HL-60 (cell line): Measurements from ENCODE around the gene TDRD9.

ENCODE experiments used
- DNase-seq, 2 experiments: peaks; one replicate each; pipeline ENCODE4 v3.0.0-alpha.2; 2010 to 2020; ENCODE audit warnings: low read depth in 1 of 2, low spot score in 1 of 2
- H3K27ac ChIP-seq: fragments of 250-450 bp; sonication (Bioruptor Pico); replicated peaks from 2 replicates; pipeline ENCODE4 v1.5.1; 2020; ENCODE audit warnings: mild to moderate bottlenecking, moderate library complexity
- H3K27me3 ChIP-seq: fragments of 250-450 bp; sonication (Bioruptor Pico); 2 replicates; pipeline ENCODE4 v1.5.1; 2021; ENCODE audit warnings: mild to moderate bottlenecking, moderate library complexity; ENCODE audit not compliant: insufficient read depth, poor library complexity, severe bottlenecking
- H3K4me3 ChIP-seq: replicated peaks from 2 replicates; pipeline ENCODE4 v1.5.1; 2011; ENCODE audit warnings: mild to moderate bottlenecking, control low read depth, low read length; ENCODE audit not compliant: insufficient read depth
- GABPA ChIP-seq: IDR thresholded peaks from 2 replicates; pipeline ENCODE4 v1.6.1; 2012; ENCODE audit warnings: low read depth
- POLR2AphosphoS5 ChIP-seq: IDR thresholded peaks from 2 replicates; pipeline ENCODE4 v1.6.1; 2012; ENCODE audit warnings: low read depth
- SPI1 ChIP-seq: IDR thresholded peaks from 2 replicates; pipeline ENCODE4 v1.6.1; 2012; ENCODE audit warnings: low read depth, mild to moderate bottlenecking, borderline replicate concordance
- TF ChIP-seq, protein P1 (sequence below): IDR thresholded peaks from 2 replicates; pipeline ENCODE4 v1.6.1; 2012; ENCODE audit warnings: low read depth; ENCODE audit not compliant: insufficient replicate concordance
- TF ChIP-seq, protein P2 (sequence below): IDR thresholded peaks from one replicate; pipeline ENCODE4 v1.5.1; 2011; ENCODE audit warnings: low read length, control low read depth, inconsistent platforms; ENCODE audit not compliant: insufficient read depth

TDRD9 gene

DNA sequence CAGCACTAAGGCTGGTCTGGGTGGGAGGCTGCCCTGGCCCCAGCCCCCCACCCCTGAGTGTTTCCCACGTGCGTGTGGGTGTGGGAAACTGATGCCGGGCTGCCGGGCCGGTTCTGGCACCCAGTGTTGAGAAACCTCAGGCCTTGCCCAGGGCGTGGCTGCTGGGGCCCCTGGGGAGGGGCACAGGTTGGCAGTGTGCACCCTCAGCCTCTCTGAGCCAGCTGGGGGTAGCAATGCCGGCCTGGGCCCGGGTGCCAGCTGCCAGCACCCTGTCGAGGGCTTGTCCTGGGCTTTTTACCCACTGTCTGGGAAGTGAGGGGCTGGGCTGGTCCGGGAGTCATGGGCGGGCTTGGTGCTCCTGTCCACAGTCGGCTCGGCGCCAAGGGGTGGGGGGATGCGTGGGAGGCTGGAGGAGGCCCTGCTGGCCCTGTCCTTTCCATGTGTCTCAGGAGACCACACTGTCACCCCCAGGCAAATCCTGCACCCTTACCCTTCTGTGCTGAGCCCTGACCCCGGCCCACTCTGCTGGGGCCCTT lies 172.9 kb downstream of the TDRD9 start:
- DNase-seq: no peak
- H3K27ac ChIP-seq: no peak overlapping the region
- H3K4me3 ChIP-seq: no peak overlapping the region
- no peaks in the 10 kb centered on the region for H3K27me3 ChIP-seq
- TF ChIP-seq, protein P1, sequence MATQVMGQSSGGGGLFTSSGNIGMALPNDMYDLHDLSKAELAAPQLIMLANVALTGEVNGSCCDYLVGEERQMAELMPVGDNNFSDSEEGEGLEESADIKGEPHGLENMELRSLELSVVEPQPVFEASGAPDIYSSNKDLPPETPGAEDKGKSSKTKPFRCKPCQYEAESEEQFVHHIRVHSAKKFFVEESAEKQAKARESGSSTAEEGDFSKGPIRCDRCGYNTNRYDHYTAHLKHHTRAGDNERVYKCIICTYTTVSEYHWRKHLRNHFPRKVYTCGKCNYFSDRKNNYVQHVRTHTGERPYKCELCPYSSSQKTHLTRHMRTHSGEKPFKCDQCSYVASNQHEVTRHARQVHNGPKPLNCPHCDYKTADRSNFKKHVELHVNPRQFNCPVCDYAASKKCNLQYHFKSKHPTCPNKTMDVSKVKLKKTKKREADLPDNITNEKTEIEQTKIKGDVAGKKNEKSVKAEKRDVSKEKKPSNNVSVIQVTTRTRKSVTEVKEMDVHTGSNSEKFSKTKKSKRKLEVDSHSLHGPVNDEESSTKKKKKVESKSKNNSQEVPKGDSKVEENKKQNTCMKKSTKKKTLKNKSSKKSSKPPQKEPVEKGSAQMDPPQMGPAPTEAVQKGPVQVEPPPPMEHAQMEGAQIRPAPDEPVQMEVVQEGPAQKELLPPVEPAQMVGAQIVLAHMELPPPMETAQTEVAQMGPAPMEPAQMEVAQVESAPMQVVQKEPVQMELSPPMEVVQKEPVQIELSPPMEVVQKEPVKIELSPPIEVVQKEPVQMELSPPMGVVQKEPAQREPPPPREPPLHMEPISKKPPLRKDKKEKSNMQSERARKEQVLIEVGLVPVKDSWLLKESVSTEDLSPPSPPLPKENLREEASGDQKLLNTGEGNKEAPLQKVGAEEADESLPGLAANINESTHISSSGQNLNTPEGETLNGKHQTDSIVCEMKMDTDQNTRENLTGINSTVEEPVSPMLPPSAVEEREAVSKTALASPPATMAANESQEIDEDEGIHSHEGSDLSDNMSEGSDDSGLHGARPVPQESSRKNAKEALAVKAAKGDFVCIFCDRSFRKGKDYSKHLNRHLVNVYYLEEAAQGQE: no peak
- TF ChIP-seq, protein P2, sequence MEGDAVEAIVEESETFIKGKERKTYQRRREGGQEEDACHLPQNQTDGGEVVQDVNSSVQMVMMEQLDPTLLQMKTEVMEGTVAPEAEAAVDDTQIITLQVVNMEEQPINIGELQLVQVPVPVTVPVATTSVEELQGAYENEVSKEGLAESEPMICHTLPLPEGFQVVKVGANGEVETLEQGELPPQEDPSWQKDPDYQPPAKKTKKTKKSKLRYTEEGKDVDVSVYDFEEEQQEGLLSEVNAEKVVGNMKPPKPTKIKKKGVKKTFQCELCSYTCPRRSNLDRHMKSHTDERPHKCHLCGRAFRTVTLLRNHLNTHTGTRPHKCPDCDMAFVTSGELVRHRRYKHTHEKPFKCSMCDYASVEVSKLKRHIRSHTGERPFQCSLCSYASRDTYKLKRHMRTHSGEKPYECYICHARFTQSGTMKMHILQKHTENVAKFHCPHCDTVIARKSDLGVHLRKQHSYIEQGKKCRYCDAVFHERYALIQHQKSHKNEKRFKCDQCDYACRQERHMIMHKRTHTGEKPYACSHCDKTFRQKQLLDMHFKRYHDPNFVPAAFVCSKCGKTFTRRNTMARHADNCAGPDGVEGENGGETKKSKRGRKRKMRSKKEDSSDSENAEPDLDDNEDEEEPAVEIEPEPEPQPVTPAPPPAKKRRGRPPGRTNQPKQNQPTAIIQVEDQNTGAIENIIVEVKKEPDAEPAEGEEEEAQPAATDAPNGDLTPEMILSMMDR: no peak
- TF ChIP-seq POLR2AphosphoS5 (no peak), SPI1 (no peak), GABPA (no peak)

DNA sequence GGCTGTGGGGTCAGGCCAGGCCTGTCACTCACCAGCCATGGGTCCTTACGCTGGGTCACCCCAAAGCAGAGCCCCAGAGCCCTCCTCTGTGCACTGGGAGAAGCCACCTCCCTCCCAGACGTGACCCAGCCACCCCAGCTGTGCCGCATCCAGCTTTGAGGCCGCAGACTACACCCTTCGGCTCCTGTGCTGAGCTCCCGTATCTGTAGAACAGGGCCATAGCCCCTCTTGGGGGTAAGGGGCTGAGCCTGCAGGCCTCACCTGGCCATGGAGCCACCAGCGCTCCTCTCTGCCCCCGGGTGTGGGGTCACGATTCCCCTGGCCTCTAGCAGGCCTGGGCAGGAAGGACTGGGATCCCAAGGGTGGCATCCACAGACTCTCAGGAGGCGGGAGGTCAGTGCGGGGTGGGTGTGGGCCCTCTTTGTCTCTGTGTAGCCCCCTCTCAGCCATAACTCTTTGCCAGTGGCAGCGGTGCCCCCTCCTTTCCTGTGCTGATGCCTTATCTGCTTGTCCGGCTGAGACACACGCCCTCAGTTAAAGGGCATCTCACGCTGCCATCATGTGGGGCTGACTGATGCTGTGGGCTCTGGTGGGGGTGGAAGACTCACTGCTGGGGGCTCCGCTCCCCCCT lies 173.5 kb downstream of the TDRD9 start:
- no peaks in the 10 kb centered on the region for H3K27me3 ChIP-seq
- no peak overlapping the region for H3K4me3 ChIP-seq
- no peak for DNase-seq
- H3K27ac ChIP-seq: no peak overlapping the region
- TF ChIP-seq, protein P2: no peak
- TF ChIP-seq, protein P1: no peak
- TF ChIP-seq GABPA: no peak
- TF ChIP-seq SPI1: no peak
- TF ChIP-seq POLR2AphosphoS5: no peak
